ENCODE results near the gene C9orf78. TPM values are rescaled to one million over a fixed set of nuclear protein-coding genes. Genes with fewer than 3 reads are reported as not detected.

Gene C9orf78
- total RNA-seq, 3 donors from 2014 or later, result 56.7 to 189 (median 57.8) TPM

GRCh38 chr9:129858167-129858962, 23.3 kb upstream of the C9orf78 start:
- H3K27me3 ChIP-seq, result no peaks in the 10 kb centered on the region
- no peaks in the 10 kb centered on the region for H3K36me3 ChIP-seq
- no peak overlapping the region for H3K4me3 ChIP-seq
- no peaks in the 10 kb centered on the region for H3K4me1 ChIP-seq
- H3K27ac ChIP-seq, result no peak overlapping the region
- no peaks in the 10 kb centered on the region for H3K9me3 ChIP-seq
- DNase-seq (ENCODE audit: low spot score in 2 of 2), result no peak
- intact Hi-C loops (cut with DNase I; ENCODE audit: low total_unique reads), result loop anchor here (5.0 kb wide), 1 partner anchor 364 kb away; no protein-coding TSS in a partner anchor
- TF ChIP-seq POLR2A (IDR thresholded peaks at IDR 0.05) (no peak), POLR2AphosphoS5 (IDR thresholded peaks at IDR 0.05) (no peak), CTCF (IDR thresholded peaks at IDR 0.05) (no peak)

DNA sequence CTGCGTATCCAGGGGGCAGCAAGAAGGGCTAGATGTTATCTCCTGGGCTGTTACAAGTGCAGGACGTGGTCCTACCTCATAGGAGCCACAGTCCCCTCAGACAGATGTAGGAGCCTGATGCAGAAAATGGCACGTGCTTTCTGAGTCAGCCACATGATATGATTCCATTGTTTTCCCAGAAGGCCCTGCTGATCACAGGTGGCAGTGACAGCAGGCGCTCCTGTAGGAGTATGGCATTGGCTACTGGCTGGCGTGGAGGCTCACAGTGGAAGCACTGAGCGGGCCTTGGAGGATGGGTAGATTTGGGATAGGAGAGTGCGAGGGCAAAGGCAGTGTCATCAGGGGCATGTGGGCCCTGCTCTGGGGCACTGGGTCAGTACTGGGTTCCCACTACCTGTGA, 22.1 kb upstream of the C9orf78 start:
- no peak for TF ChIP-seq POLR2A (IDR thresholded peaks at IDR 0.05)
- no peak for TF ChIP-seq POLR2AphosphoS5 (IDR thresholded peaks at IDR 0.05)
- TF ChIP-seq CTCF (IDR thresholded peaks at IDR 0.05), result no peak
- H3K36me3 ChIP-seq, result no peaks in the 10 kb centered on the region
- H3K4me3 ChIP-seq, result no peak overlapping the region
- intact Hi-C loops (cut with DNase I; ENCODE audit: low total_unique reads), result loop anchor here (5.0 kb wide), 1 partner anchor 365 kb away; no protein-coding TSS in a partner anchor
- DNase-seq (ENCODE audit: low spot score in 2 of 2), result no peak
- no peaks in the 10 kb centered on the region for H3K27me3 ChIP-seq
- no peak overlapping the region for H3K27ac ChIP-seq
- H3K9me3 ChIP-seq, result no peaks in the 10 kb centered on the region
- no peaks in the 10 kb centered on the region for H3K4me1 ChIP-seq

DNA sequence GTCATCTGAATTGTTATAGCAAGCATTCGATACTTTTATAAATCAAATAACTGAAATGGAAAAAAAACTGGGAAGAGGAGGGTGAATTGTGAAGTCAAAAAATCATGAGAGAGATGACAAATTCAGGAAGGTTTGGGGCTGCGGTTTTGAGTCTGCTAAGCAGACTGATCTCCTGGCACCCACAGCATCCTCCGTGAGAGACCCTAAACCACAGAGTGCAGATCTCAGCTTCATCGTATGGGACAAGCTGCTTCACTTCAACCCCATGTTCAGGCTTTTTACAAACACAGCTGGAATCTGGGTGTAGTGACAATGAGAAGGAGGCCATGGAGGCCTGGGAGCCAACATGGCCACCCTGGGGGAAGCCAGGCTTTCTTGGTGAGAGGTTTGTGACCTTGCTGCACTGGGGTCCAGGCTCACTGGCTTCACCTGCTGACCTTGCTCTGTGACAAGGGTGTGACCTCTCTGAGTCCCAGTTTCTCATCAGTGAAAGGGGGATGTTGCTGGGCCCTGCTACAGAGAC, 19.6 kb upstream of the C9orf78 start:
- Histone ChIP-seq H3K4me3 (no peak overlapping the region), H3K9me3 (no peaks in the 10 kb centered on the region), H3K27ac (no peak overlapping the region), H3K27me3 (no peaks in the 10 kb centered on the region), H3K36me3 (peaks cover 4% of the 10 kb centered on the region), H3K4me1 (no peaks in the 10 kb centered on the region)
- no peak for TF ChIP-seq POLR2AphosphoS5 (IDR thresholded peaks at IDR 0.05)
- TF ChIP-seq POLR2A (IDR thresholded peaks at IDR 0.05), result no peak
- no peak for TF ChIP-seq CTCF (IDR thresholded peaks at IDR 0.05)
- DNase-seq (ENCODE audit: low spot score in 2 of 2), result no peak
- intact Hi-C loops (cut with DNase I; ENCODE audit: low total_unique reads), result loop anchor here (5.0 kb wide), 1 partner anchor 368 kb away; no protein-coding TSS in a partner anchor

- TF ChIP-seq CTCF (IDR thresholded peaks at IDR 0.05), result no peak
- Histone ChIP-seq H3K36me3 (peaks cover 4% of the 10 kb centered on the region), H3K27ac (no peak overlapping the region), H3K9me3 (no peaks in the 10 kb centered on the region), H3K4me3 (no peak overlapping the region), H3K27me3 (no peaks in the 10 kb centered on the region), H3K4me1 (no peaks in the 10 kb centered on the region)
- intact Hi-C loops (cut with DNase I; ENCODE audit: low total_unique reads), result no loop called here
- DNase-seq (ENCODE audit: low spot score in 2 of 2), result no peak
Measured at GRCh38 chr9:129853614-129854013, 18.5 kb upstream of the C9orf78 start.

GRCh38 chr9:129852579-129852978, 17.5 kb upstream of the C9orf78 start:
- no peaks in the 10 kb centered on the region for H3K4me1 ChIP-seq
- DNase-seq (ENCODE audit: low spot score in 2 of 2), result no peak
- no peaks in the 10 kb centered on the region for H3K27me3 ChIP-seq
- no peak overlapping the region for H3K4me3 ChIP-seq
- no peak overlapping the region for H3K27ac ChIP-seq
- TF ChIP-seq POLR2A (IDR thresholded peaks at IDR 0.05), result no peak
- TF ChIP-seq CTCF (IDR thresholded peaks at IDR 0.05), result no peak
- TF ChIP-seq POLR2AphosphoS5 (IDR thresholded peaks at IDR 0.05), result no peak
- peaks cover 4% of the 10 kb centered on the region for H3K36me3 ChIP-seq
- intact Hi-C loops (cut with DNase I; ENCODE audit: low total_unique reads), result no loop called here
- H3K9me3 ChIP-seq, result no peaks in the 10 kb centered on the region

Data from breast epithelium (tissue), 4 donors.